ENCODE results near the gene PIK3R6. TPM values are rescaled to one million over a fixed set of nuclear protein-coding genes. Genes with fewer than 3 reads are reported as not detected.

The PIK3R6 gene
- total and polyA plus RNA-seq, 8 donors, result 0.16 to 1.1 (median 0.23) TPM; not detected in 2

DNA sequence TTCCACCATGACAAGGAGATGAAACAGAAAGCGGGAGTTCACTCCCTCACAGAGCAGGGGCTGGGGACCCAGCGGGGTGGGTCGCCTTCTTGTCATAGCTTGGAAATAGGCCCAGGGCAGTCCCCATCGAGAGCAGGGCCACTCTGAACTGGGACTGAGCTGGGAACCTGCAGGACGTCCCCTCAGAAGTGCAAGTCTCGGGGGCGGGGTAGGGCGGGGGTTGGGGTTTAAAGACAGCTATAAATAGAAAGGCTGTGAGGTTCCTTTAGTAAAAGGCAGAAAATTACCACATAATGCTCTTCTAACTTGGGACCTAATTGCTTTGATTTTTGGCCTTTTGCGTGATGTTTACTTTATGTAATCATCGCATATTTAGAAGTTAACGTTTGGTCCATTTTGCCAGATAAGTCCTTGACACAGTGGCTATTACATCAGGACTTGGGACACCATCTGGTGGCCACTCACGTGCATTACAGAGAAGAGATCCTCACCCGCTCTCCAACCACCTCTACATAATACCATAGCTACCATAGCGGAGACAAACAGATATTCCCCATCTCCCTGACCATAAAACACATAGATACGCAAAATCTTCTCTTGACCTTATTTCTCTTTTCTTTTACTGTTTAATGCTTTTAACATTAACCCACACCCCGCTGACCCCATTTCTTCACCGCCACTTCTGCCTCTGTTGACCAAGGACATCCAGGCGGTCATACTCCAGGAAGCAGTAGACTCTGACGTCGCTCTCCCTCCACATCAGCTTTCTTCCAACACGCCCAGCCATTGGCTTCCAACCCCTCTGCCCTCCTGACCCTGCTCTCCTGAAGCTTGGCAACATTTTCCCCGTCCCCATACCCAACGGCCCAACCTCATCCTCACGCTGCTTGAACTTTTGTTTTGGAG lies 27.5 kb upstream of the PIK3R6 start:
- Histone ChIP-seq H3K27me3 (no peaks in the 10 kb centered on the region), H3K4me1 (no peaks in the 10 kb centered on the region), H3K4me3 (no peak overlapping the region), H3K9me3 (no peaks in the 10 kb centered on the region), H3K27ac (no peak overlapping the region), H3K36me3 (no peaks in the 10 kb centered on the region)
- peak; percentile 85 for FAIRE-seq
- intact Hi-C loops (cut with DNase I), result loop anchor here in 1 of 3 donors (10.0 kb wide), 1 partner anchor 90 kb away; no protein-coding TSS in a partner anchor
- 36 to 40% methylated on average over 24 of the region's 24 CpGs for WGBS, 2 donors
- TF ChIP-seq, protein P1, sequence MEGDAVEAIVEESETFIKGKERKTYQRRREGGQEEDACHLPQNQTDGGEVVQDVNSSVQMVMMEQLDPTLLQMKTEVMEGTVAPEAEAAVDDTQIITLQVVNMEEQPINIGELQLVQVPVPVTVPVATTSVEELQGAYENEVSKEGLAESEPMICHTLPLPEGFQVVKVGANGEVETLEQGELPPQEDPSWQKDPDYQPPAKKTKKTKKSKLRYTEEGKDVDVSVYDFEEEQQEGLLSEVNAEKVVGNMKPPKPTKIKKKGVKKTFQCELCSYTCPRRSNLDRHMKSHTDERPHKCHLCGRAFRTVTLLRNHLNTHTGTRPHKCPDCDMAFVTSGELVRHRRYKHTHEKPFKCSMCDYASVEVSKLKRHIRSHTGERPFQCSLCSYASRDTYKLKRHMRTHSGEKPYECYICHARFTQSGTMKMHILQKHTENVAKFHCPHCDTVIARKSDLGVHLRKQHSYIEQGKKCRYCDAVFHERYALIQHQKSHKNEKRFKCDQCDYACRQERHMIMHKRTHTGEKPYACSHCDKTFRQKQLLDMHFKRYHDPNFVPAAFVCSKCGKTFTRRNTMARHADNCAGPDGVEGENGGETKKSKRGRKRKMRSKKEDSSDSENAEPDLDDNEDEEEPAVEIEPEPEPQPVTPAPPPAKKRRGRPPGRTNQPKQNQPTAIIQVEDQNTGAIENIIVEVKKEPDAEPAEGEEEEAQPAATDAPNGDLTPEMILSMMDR (IDR thresholded peaks at IDR 0.05), result peak; percentile 70 to 74 (median 72)
- peak; percentile 89 to 98 (median 95) for ATAC-seq
- peak in 4 of 6 donors; percentile 45 to 69 (median 56) for DNase-seq

DNA sequence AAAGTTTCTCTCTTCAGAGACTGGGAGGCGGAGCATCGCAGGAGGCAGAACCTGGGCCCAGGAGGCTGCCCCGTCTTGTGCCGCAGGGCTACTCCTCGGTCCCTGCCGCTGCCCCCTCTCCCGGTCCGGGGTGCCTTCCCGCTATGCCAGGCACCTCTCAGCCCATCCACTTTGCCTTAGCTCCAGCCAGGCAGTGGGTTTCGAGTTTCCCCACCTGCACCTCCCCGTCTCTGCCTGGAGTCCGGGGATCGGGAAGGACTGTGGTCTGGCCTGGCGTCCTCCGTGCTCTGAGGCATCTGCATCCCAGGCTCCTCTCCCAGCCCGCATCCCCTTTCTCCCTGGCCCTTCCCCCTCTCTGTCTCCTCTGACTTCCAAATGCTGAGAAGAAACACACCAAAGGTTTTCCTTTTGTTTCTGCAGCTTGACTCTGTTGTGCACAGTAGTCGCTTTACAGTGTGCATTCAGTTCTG lies 26.8 kb upstream of the PIK3R6 start:
- no peak for FAIRE-seq
- Histone ChIP-seq H3K36me3 (no peaks in the 10 kb centered on the region), H3K4me1 (no peaks in the 10 kb centered on the region), H3K27ac (no peak overlapping the region), H3K9me3 (no peaks in the 10 kb centered on the region), H3K4me3 (no peak overlapping the region), H3K27me3 (no peaks in the 10 kb centered on the region)
- 51 to 52% methylated on average over 17 of the region's 17 CpGs for WGBS, 2 donors
- ATAC-seq, result no peak
- intact Hi-C loops (cut with DNase I), result loop anchor here in 1 of 3 donors (10.0 kb wide), 1 partner anchor 89 kb away; no protein-coding TSS in a partner anchor
- TF ChIP-seq, protein P1 (IDR thresholded peaks at IDR 0.05), result no peak
- DNase-seq, result peak in 1 of 6 donors; percentile 50

DNA sequence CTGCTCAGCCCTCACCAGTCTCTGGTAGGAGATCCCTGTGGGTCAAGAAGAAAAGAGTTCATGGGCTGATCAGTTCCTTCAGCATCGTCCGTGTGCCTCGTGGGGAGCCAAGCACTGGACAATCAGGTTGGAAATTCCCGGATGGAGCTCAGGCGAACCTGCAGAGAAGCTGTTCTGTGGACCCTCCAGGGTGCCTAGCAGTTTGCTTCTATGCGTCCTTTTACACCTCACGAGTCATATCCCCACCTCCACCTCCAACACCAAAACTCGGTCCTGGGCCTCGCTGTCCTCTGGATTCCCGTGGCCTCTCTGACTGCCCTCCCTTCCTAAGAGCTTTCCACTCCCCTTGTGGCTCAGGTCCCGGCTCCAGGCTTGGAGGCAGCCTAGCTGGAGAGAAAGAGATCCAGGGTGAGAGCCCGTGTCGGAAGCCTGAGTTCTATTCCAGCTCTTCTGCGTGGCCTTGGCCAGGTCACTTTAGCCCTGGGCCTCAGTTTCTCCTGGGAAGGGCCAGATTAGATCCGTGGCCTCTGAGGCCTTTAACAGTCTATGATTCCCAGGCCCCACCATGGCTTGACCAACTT lies 26.2 kb upstream of the PIK3R6 start:
- no peaks in the 10 kb centered on the region for H3K27me3 ChIP-seq
- H3K4me1 ChIP-seq, result no peaks in the 10 kb centered on the region
- DNase-seq (peak in 1 of 6 donors; percentile 41), ATAC-seq (no peak), FAIRE-seq (no peak)
- intact Hi-C loops (cut with DNase I), result loop anchor here in 1 of 3 donors (10.0 kb wide), 1 partner anchor 89 kb away; no protein-coding TSS in a partner anchor
- H3K36me3 ChIP-seq, result no peaks in the 10 kb centered on the region
- H3K4me3 ChIP-seq, result no peak overlapping the region
- H3K27ac ChIP-seq, result no peak overlapping the region
- TF ChIP-seq, protein P1 (IDR thresholded peaks at IDR 0.05), result no peak
- no peaks in the 10 kb centered on the region for H3K9me3 ChIP-seq
- WGBS, 2 donors, result 78 to 86% methylated on average over 15 of the region's 15 CpGs

DNA sequence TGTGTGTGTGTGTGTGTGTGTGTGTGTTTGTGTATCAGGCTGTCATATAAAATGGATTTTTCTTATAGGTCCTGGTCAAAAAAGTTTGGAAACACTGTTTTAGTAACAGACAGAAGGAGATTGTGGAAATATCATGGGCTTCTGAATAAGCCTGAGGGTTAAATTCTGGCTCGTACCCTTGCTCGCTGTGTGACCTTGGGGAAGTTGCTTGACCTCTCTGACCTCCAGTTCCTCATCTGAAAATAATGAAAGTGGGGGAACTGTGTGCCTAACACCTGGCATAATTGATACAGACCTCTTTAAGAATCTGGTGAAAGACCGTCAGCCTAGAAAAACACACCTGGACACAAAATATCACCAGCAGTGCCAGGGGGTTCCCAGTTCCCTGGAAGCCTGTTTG lies 25.6 kb upstream of the PIK3R6 start:
- DNase-seq, result no peak
- H3K4me3 ChIP-seq, result no peak overlapping the region
- H3K27ac ChIP-seq, result no peak overlapping the region
- no peaks in the 10 kb centered on the region for H3K27me3 ChIP-seq
- no peak for FAIRE-seq
- no peaks in the 10 kb centered on the region for H3K4me1 ChIP-seq
- intact Hi-C loops (cut with DNase I), result loop anchor here in 1 of 3 donors (10.0 kb wide), 1 partner anchor 88 kb away; no protein-coding TSS in a partner anchor
- TF ChIP-seq, protein P1 (IDR thresholded peaks at IDR 0.05), result no peak
- no peaks in the 10 kb centered on the region for H3K36me3 ChIP-seq
- H3K9me3 ChIP-seq, result no peaks in the 10 kb centered on the region
- no peak for ATAC-seq
- 62 to 66% methylated on average over 3 of the region's 3 CpGs for WGBS, 2 donors

All from pancreas (tissue), 10 donors.